ENCODE results near the gene CHURC1. TPM values are rescaled to one million over a fixed set of nuclear protein-coding genes. Genes with fewer than 3 reads are reported as not detected.

Gene CHURC1
- total RNA-seq, 4 donors from 2014 or later: 28.9 to 74.7 (median 56.0) TPM

GRCh38 chr14:64915797-64916196 lies 1.5 kb downstream of the CHURC1 start:
- intact Hi-C loops (cut with DNase I): no loop called here
- Histone ChIP-seq H3K27ac (no peak overlapping the region), H3K4me3 (peak overlapping the region in 1 of 4 donors; percentile 76)

GRCh38 chr14:64918216-64918615 lies 4.0 kb downstream of the CHURC1 start:
- no peaks in the 10 kb centered on the region for H3K36me3 ChIP-seq
- intact Hi-C loops (cut with DNase I): no loop called here
- WGBS, 2 donors: 83 to 85% methylated on average over 3 to 4 of the region's 4 CpGs
- H3K27me3 ChIP-seq: no peaks in the 10 kb centered on the region
- TF ChIP-seq CTCF (IDR thresholded peaks at IDR 0.05) (no peak), POLR2A (IDR thresholded peaks at IDR 0.05) (no peak)
- no peak overlapping the region for H3K27ac ChIP-seq
- H3K4me1 ChIP-seq: peaks cover 0 to 52% (median 19%) of the 10 kb centered on the region in 3 donors
- H3K4me3 ChIP-seq: no peak overlapping the region
- no peak for DNase-seq
- no peaks in the 10 kb centered on the region for H3K9me3 ChIP-seq

More at GRCh38 chr14:64915797-64916196, 1.5 kb downstream of the CHURC1 start:
- DNase-seq: no peak
- Histone ChIP-seq H3K36me3 (no peaks in the 10 kb centered on the region), H3K9me3 (no peaks in the 10 kb centered on the region), H3K4me1 (peaks cover 0 to 52% (median 19%) of the 10 kb centered on the region in 3 donors), H3K27me3 (no peaks in the 10 kb centered on the region)
- 72 to 86% methylated on average over 2 of the region's 2 CpGs for WGBS, 2 donors
- TF ChIP-seq POLR2A (IDR thresholded peaks at IDR 0.05) (no peak), CTCF (IDR thresholded peaks at IDR 0.05) (no peak)

GRCh38 chr14:64919215-64919614 lies 5.0 kb downstream of the CHURC1 start:
- intact Hi-C loops (cut with DNase I): no loop called here
- Histone ChIP-seq H3K9me3 (no peaks in the 10 kb centered on the region), H3K4me3 (no peak overlapping the region), H3K4me1 (peaks cover 0 to 46% (median 16%) of the 10 kb centered on the region in 3 donors), H3K27me3 (no peaks in the 10 kb centered on the region), H3K36me3 (peaks cover 0 to 6% (median 2%) of the 10 kb centered on the region in 3 donors), H3K27ac (no peak overlapping the region)
- no peak for DNase-seq
- TF ChIP-seq POLR2A (IDR thresholded peaks at IDR 0.05): no peak
- no peak for TF ChIP-seq CTCF (IDR thresholded peaks at IDR 0.05)

GRCh38 chr14:64919618-64920017 lies 5.4 kb downstream of the CHURC1 start:
- WGBS, 2 donors: 69 to 88% methylated on average over 5 of the region's 5 CpGs

GRCh38 chr14:64920465-64920864 lies 6.2 kb downstream of the CHURC1 start:
- Histone ChIP-seq H3K36me3 (peaks cover 0 to 18% (median 10%) of the 10 kb centered on the region in 3 donors), H3K9me3 (no peaks in the 10 kb centered on the region), H3K4me3 (no peak overlapping the region), H3K4me1 (peaks cover 0 to 39% (median 12%) of the 10 kb centered on the region in 3 donors), H3K27me3 (no peaks in the 10 kb centered on the region), H3K27ac (no peak overlapping the region)
- DNase-seq: no peak
- intact Hi-C loops (cut with DNase I): no loop called here
- 65 to 86% methylated on average over 2 of the region's 2 CpGs for WGBS, 2 donors
- no peak for TF ChIP-seq POLR2A (IDR thresholded peaks at IDR 0.05)
- TF ChIP-seq CTCF (IDR thresholded peaks at IDR 0.05): no peak

More at GRCh38 chr14:64919618-64920017, 5.4 kb downstream of the CHURC1 start:
- DNase-seq: no peak
- Histone ChIP-seq H3K9me3 (no peaks in the 10 kb centered on the region), H3K4me1 (peaks cover 0 to 46% (median 16%) of the 10 kb centered on the region in 3 donors), H3K4me3 (no peak overlapping the region), H3K27me3 (no peaks in the 10 kb centered on the region), H3K36me3 (peaks cover 0 to 10% (median 6%) of the 10 kb centered on the region in 3 donors), H3K27ac (no peak overlapping the region)
- intact Hi-C loops (cut with DNase I): no loop called here
- TF ChIP-seq POLR2A (IDR thresholded peaks at IDR 0.05) (no peak), CTCF (IDR thresholded peaks at IDR 0.05) (no peak)
